ENCODE data around the gene TMEM63A.

TMEM63A gene

DNA sequence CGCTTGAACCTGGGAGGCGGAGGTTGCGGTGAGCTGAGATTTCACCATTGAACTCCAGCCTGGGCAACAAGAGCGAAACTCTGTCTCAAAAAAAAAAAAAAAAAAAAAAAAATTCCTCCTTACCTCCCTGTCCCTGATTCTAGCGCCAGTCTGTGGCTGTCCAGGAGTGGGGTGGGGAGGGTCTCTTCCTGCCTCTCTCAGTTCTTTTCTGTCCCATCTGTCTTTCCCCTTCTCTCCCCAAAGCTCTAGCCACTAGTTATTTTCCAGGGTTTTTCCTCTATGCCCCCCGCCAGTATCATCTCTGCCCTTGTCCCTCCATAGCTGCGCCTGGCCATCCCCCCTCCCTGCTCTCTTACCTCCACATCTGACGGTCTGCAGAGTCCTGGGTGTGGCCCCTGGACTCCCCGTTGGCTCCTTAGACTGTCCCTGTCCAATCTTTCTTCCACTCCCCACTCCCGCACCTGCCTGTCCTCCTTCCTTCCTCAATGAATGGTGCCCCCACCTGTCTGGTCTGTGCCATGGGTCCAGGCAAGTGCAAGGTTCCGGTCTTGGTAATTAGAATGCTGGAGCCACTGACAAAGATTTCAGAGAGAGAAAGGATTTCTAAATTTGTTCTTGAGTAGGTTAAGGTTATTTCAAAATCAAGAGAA is 1.6 kb upstream of the TMEM63A start:
- DNase-seq: no peak

DNA sequence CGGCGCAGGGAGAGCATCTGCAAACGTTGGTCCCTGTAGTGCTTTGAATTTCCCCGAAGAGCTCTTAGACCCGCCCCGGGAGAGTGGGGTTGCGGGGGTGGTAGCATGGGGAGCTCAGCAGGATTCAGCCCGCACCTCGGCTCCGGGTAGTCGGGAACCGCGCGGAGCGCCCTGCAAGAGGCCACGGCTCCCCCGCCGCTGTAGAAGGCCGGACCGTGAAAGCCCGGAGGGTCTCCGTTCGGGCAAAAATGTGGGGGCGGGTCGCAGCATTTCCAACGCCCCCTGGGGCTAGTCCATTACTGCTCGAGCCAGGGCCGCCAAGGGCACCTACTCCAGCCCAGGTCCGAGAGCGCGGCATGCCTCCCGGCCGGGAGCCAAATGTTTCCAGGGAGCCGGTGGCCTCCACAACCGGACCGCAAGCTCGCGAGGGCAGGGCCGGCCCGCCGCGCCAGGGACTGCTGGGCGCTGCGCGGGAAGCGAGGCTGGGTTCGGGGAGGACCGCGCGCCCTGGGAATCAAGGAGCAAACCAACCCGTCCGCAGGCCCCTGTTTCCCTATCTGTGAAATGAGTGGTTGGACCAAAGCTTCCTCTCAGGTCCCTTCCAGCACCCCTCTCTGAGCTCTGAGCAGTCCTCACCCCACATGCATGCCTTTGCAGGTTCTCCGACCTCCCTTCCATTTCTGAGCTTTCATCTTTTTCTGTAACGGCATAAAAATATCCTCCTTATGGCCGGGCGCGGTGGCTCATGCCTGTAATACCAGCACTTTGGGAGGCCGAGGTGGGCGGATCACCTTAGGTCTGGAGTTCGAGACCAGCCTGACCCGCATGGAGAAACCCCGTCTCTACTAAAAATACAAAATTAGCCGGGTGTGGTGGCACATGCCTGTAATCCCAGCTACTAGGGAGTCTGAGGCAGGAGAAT is 775 bp upstream of the TMEM63A start:
- no peak for DNase-seq

DNA sequence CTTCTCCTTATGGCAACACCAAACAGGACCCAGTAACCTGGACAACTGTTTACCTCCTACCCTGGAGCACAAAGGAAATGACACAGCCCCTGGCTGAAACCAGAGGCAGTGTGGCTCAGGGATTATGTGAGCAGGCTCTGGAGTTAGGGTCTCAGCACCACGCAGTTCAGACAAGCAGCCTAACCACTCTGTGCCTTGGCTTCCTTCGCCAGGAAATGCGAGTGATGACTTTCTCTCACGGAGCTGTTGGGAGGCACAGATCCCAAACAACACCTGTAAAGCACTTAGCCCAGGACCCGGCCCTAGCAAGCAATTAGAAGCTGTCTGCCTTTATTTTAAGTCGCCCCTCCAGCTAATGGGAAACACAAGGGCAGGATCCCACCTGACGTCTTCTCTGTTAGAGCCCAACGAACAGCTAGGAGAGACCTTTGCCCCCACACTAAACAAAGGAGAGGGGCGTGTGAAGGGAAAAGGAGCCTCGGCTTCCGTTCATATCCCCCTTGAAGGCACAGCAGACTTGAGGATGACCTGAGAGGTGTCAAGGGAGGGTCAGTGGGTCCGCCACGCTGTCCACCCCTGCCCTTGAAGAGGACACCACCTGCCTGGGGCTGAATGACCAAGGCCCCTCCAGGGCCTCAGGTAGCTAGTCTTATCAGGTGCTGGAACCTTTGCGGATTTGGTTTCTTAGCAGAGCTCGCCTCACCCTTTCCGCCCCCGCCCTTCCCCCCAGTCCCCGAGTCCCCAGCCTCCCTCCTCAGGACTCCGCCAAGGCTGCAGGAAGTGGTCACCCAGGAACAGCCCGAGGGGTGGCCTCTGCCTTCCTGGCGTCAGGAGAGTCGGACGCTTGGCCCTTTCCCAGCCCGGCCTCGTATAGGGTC is 860 bp downstream of the TMEM63A start:
- DNase-seq: peak; percentile 9

DNA sequence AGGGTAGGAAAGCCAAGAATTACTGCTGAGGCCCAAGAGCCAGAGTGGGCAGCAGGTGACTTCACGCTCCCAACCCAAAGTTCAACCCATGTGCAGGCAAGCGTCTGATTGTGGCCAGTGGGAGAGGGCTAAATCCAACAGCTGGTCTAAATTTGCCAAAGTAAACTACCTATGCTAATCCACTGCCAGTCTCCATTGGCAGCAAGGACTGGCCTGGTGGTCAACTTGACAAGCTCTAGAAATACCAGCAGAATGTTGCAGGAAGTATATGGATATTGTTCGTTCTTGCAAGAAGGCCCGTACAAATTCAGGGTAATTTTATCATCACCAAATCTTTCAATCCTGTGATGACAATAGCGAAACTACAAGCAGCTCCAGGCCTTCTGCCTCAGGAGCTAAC is 1.5 kb downstream of the TMEM63A start:
- no peak for DNase-seq

DNA sequence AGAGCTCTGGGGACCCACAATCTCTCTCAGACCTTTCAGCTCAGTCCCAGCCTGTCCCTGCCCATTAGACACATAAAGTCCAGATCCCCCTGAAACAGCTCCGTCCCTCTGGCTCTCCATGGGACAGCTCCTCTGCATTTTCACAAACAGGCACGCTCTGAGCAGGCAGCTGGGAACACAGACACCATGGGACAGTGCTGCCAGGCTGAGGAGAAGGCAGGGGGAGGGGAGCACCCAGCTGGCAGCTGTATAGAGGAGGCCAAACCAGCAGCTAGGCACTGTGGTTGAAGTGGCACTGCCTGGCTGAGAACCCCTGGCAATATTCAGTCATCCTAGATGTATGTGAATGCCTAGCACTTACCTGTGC is 2.0 kb downstream of the TMEM63A start:
- DNase-seq: no peak

DNA sequence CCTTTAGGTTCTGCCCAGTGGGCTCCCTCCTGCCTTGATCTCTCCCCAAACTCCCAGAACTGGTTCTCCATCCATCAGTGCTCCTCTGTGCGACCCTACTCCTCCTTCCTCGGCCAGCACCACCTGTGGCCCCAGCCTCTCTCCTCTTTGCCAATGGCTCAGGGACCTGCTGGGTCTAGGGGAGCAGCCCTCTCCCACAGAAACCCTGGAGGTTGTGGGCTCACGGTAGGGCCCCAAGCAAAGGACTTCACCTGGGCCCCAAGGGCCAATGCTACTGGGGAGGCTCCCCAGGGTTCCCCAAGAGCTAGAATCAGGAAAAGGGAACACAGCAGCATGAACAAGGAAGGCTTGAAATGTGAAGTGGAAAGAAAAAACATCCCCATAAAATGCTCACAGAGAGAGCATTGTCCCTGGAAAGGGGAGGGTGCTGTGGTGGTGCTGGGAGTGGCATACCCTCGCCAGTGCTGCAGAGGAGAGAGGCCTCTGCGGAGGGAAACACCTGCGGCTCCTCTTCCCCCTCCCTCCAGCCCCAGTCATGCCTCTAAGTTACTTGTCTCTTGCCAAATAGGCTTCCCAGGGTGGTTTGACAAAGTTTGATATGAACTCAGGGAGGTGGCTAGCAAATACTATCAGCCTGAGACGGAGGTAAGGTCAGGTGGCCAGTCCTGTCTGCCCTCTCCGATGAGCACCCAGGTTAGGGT is 2.5 kb downstream of the TMEM63A start:
- DNase-seq: no peak

DNA sequence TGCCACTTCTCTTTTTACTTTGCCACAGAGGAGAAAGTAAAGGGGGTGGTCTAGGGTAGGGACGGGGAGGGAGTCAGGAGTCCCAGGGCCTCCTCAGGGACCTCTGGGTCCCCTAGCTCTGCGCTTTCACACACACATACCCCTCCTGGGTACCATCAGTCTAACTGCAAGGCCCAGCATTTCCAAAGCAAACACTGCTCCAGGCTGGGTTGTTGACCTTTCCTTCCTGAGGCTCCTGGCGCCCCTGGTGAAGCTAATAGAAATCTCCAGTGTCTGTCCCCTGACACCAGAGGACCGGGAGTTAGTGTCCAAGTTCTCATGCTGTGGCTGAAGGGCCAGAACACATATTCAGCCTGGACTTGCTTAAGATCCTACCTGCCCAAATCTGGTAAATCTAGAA is 3.9 kb downstream of the TMEM63A start:
- DNase-seq: no peak

DNA sequence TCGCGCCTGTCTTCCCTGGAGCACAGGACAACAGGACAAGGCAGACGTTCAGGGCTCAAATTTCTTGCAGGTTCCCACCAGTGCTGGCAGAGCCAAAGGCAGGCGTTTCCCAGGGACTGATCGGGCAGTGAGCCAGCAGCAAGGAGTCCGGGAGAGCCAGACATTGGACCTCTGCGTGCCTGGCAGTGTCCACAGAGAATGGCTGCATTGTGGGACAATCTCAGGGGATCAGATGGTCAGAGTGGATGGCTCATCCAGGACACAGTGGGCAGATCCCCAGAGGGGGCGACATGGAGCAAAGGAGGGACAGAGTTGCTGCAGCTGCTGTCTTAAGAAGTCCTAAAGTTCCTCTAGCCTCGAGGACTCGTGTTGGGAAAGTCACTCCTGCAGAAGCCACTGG is 4.6 kb downstream of the TMEM63A start:
- no peak for DNase-seq

DNA sequence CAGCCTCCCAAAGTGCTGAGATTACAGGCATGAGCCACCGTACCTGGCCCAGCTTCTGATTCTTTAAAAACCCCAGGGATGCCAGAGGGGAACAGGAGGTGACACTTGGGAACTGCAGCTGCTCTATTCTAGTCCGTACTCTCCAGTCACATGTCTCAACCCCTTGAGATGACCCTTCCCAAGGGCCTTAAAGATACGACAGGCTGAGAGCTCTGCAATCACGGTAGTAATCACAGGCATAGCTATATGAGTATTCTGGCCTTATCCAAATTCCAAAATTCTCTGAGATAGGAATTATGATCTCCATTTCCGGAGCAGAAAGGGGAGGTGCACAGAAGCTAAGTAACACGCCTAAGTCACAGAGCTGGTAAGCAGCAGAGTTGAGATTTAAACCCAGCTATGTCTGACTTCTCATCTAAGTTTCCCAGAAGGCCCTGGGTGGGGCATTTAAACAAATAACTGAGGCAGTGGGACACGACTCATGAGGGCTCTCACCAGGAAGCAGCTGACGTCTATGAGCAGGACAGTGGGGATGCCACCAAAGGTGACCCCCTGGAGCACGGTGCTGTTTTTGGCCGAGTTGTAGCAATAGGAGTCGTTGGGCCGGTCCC is 5.2 kb downstream of the TMEM63A start:
- DNase-seq: no peak

DNA sequence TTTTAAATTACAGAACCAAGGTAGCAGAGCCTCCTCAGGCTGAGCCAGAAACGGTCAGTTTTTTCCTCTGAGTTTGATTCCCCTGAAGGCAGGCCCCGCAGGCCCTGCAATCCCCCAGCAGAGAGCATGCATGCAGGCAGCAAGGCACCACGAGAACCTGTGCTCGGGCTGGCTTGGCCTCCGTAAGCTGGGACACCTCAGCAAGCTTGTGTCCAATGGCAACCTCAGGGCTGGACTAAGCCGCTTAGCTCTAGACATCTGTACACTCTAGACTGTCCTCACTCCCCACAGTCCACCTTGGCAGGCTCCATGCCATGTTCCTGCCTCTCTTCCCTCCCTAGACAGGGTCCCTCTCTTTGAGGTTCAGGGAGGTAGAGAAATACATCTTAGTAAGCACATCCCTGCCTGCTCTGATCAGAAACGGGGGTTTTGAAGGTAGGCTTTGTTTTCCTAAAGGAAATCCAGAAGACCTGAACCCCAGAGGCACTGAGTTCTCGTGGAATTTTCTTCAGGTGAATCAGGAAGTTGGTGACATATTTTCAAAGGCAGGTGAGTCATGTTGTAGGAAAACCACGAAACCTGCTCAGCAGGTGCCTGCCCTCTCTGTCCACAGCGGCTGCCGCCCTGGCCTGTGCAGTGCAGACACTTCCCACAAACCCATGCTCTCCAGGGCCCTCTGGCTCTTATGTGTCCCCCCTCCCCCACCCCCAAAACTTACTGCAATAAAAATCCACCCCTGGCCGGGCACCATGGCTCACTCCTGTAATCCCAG is 7.0 kb downstream of the TMEM63A start:
- DNase-seq: no peak

DNA sequence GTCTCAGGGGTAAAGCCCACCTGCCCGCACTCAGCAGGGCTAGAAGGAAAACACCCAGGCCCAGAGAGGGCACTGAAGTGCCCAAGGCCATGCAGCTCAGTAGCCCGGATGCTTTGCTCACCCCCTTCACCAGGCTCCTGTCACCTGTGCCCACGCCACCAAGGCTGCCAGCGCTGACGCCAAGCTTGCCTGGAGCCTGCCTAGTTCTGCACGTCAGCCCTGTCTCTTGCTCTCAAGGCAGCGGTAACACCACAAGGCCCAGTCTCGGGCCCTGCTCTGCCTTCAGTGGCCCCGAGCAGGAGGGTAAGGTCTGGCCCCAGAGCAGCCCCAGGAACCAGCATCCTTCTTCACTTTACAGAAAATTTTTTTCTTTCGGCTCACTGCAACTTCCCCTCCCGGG is 7.7 kb downstream of the TMEM63A start:
- DNase-seq: no peak

DNA sequence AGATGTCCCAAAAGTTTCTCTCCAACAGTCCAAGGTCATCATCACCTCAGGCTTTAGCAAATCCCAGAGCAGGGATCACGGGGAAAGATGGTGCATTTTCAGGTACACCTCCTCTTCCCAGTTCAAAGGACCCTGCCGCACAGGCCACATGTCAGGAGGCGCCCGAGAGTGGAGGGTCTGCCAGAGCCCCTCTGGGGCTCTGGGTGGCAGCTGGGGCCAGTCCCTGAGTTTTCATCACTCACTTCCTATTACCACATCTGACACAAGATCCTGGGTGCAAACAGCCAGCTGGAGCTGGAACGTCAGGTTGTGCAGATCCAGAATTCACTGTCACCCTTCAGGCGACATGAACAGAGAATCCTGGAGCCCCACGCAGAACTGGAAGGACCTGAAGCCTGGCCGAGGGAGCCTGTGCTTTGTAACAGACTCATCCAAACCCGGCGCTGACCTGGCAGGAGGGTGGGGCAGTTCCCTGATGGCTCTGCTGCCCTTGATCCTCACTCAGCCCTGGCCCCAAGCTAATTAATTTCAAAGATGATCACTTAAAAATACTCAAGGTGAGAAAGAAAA is 8.8 kb downstream of the TMEM63A start:
- DNase-seq: no peak

DNA sequence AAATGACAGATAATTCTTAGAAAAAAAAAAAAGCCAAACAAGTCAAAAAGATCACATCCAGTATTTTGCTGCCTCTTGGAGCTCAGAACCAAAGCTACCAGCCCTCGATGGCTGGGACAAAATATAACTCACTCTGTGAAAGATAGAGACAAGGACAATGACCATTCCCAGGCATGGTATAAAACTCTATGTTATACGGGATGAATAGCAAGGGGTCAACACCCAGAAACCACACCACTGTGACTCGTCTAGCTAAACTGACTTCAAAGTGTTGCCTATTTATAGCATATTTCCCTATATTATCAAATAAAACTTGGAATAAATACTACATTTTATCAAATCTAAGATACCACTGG is 10.1 kb downstream of the TMEM63A start:
- no peak for DNase-seq

DNA sequence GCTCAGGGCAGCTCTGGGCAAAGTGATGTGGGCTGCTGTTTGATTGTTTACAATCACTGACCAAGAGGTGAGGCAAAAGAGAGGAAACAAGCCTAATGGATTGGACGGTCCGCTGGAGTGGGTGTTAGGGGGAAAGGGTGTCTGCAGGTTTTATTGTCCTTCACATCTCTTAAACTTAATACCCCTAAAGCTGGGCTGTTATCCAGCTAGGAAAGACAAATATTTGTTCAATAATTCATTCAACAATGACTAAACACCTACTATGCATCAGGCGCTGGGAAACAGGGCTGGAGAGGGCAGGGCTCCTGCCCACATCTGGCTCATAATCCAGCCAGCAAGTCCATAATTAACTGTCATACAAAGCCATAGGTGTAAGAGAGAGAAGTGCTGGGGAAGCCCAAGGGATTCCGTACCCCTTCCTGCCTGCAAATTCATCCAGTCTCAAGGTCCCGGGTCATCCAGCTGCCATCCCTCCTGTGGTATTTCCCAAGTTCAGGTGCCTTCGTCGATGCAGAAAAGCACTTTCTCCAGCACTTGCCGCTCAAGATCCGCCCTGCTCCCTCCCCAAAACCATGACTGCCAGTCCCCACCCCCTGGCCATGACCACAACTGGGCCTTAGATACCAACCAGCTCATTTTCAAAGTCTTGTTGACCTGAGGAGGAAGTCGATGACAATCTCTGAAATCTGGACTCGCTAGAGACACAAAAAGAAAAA is 10.7 kb downstream of the TMEM63A start:
- DNase-seq: no peak

DNA sequence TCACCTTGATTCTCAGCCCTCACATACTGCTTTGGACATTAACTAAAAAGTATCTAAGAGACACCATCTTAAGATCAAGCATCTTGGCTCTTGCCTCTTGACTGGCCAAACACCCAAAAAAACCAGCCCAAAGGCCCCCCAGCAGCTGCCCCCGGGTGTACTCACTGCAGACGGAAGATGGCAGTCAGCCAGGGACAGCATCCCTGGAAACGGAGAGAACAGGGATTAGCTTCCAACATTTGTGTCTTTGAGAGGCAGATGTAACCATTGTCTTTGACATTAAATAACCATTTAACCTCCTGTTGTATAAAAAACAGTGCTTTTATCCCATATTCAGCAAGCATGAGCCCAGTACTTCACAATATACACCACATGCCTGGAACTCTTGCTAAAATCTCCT is 11.3 kb downstream of the TMEM63A start:
- DNase-seq: no peak

DNA sequence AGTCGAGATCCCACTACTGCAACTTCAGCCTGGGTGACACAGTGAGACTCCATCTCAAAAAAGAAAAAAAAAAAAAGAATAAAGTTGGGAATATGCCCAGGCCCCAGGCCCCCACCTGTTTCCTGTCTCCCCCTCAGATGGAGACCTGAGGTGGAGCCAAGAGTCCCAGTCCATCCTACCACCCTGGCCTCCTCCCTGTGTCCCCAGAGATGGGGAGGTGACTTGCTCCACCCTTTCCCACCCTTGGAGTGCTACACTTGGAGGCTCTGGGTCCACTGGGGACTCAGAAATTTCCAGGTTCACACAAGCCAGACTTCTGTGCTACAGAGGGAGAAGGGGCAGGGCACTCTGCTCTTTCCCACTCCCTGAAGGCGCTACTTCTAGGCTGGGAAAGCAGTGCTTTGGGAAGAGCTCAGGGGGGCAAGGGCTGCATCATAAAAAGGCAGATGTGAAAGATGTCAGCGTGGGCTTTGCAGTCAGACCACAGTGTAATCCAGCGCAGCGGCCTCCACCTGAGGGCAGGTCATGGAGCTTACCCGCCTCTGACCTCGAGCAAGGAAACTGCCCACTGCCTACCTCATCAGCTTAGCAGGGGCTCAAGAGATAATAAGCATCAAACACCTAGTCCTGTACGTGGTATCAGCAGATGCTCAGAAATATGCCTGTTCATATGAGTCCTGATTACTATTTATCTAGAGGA is 13.4 kb downstream of the TMEM63A start:
- DNase-seq: no peak

DNA sequence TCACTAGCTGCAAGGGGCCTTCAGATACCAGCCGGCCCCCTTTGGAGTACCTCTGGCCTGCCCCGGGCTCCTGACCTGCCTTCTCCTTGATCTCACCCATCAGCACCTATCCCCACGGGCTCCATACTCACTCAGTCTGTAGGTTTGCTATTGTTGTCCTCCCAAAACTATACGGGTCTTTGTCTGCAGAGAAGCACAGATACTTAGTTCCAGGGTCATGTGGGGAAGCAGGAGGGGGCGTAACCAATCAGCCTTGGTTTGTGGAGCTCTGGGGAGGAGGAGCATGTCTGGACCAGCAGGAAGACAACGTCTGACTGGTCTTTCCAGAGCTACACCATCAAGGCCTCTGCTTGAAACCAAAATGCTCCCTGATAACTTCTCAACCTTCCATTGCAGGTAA is 15.2 kb downstream of the TMEM63A start:
- DNase-seq: no peak

DNA sequence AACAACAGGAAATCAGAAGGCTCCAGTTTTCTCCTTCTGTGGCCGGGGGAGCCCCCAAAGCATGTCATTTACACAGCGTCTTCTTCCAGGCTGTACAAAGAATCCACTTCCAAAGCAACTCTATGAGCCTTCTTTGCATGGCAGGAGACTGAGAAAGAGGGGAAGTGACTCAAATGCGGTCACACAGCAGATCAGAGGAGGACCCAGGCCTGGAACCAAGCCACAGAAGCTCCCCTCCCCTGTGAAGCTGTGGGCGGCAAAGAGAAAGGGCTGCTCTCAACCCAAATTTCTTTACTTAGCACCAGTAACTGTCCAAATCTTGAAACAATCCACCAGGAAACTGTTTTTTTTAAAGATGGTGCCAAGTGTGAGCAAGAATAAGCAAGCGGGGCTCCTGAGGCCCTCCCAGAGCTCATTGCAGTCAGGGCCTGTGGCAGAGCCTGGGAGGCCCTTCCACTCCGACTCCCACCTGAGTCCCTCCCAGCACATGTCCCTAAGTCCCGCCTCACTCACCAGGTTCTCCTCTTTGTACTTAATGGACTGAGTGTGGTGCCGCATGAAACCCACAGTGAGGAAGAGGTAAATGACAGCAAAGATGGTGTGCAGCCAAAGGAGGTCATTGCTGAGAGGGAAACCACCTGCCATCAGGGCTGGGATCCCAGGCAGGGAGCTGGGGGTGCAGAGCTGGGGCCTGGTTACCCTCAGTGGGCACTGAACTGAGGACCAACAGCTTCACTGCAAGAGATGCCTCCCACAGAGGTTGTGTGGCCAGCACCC is 15.9 kb downstream of the TMEM63A start:
- DNase-seq: peak; percentile 13

DNA sequence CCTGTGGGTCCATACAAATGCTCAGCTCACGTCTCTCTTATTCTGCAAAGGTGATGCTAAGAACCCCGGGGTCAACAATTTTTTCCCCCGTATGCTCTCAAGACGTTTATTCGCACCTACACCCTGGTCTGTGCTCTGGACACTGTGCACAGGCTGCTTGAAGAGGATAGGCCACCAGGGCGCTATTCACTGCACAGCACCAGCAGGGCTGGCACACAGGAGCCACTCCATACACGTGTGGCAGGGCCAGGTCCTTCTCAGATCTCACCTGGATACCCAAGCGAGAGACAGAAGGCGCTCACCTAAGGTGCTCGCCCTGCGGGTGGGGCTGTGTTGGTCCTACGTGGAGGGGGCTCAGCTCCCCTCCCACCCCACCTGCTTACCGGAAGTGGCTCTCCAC is 16.7 kb downstream of the TMEM63A start:
- no peak for DNase-seq

Data from NK-92 treated with Interleukin-12 subunit alpha and Interleukin-12 subunit beta, amount 100 ng/mL, for 24 hours (cell line).